GM12891 (cell line): ENCODE measurements around the gene KRT80.

Source experiments
- PAX5 ChIP-seq: IDR thresholded peaks from 2 replicates; pipeline ENCODE4 v1.6.1; 2011; ENCODE audit warnings: low read length, moderate library complexity, mild to moderate bottlenecking; ENCODE audit not compliant: insufficient read depth, severe bottlenecking
- POLR2A ChIP-seq: IDR thresholded peaks from 2 replicates; pipeline ENCODE4 v1.6.1; 2011; ENCODE audit warnings: low read depth, low read length, control low read depth
- POLR2AphosphoS5 ChIP-seq: IDR thresholded peaks from 2 replicates; pipeline ENCODE4 v1.6.1; 2011; ENCODE audit warnings: low read depth, low read length, control low read depth
- TAF1 ChIP-seq: IDR thresholded peaks from 2 replicates; pipeline ENCODE4 v1.6.1; 2011; ENCODE audit warnings: low read depth, low read length, control low read depth

- TF ChIP-seq POLR2A: no peak
- TF ChIP-seq TAF1: no peak
- no peak for TF ChIP-seq POLR2AphosphoS5
- TF ChIP-seq PAX5: no peak
These were observed 25.0 kb upstream of the KRT80 start for GRCh38 chr12:52216807-52217206.
